Activated CD8-positive, alpha-beta memory T cell treated with anti-CD3 and anti-CD28 coated beads, Interleukin-2, amount 50 U/mL, for 48 hours (primary cell): ENCODE measurements around the gene ZNF280B.
"Not testable (repeated sequence)": the region's sequence is repeated elsewhere in the genome, so short reads cannot be mapped to it uniquely, and the experiment has no call there.

Experiments
- DNase-seq: peaks from one replicate; pipeline ENCODE4 v3.0.0-alpha.2; 2020

ZNF280B gene

GRCh38 chr22:22462813-22463567 lies 45.6 kb downstream of the ZNF280B start:
- no peak for DNase-seq

- no peak for DNase-seq
Measured at GRCh38 chr22:22461583-22461982, 47.0 kb downstream of the ZNF280B start.

DNA sequence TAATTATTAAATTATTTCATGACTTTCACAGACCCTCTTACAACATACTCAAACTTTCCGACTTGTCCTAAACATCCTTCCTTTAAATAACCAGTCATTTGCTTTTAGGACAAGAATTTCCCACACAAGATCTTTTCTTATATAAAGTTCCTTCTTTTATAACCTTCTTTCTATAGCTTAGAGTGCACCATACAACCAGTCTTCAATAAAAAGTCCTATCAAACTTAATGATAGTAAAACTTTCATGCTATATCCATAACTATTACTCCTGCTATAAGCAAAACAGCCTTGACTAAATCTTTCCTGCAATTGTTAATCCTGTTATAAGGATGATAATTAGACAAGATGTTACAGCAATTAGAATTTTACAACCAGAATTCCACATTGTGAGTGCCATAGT lies 47.4 kb downstream of the ZNF280B start:
- no peak for DNase-seq

DNA sequence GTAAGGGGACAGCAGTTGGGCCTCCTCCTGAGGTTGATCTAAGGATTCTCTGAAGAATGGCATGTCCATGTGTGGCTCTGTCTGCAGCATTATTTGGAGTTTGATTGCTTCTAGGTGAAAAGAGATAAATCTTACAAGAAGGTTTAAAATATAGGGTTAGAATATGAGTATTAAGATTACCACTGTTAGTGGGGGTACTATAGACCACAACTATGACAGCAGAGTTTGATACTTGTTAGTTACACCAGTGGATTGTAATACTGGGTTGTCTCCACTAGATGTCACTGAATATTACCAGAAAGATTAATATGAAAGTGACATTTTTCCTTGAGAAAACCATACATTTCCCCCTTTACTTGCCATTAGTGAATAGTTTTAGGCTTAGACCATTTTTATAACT lies 47.9 kb downstream of the ZNF280B start:
- no peak for DNase-seq

DNA sequence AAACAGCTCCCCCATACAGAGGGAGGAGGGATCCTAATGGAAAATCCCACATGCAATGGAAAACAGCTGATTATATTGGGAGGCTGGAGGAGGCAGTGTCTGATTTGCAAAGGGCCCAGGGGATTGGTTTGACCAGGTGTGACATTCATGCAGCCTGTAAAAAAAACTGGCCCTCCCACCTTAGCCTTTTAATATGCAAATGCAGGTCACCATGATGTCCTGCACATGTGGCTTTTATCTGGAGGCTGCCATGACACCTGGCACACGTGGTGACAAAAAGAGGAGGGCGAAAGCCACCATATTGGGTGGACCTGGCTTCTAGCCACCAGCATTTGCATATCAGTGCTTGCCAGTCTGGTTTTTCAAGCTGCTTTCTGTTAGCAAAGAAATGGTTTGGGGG lies 48.5 kb downstream of the ZNF280B start:
- no peak for DNase-seq

GRCh38 chr22:22458896-22459588 lies 49.5 kb downstream of the ZNF280B start:
- no peak for DNase-seq

DNA sequence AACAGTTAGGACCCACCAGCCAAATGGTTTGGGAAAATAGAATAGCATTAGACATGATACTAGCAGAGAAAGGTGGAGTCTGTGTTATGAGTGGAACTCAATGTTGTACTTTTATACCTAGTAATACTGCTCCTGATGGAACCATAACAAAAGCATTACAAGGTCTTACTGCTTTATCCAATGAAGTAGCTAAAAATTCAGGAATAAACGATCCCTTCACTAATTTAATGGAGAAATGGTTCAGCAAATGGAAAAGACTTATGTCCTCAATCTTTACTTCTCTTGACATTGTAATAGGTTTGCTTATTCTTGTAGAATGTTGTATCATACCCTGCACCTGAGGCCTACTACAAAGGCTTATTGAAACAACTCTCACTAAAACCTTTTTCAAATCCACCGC lies 50.2 kb downstream of the ZNF280B start:
- no peak for DNase-seq

DNA sequence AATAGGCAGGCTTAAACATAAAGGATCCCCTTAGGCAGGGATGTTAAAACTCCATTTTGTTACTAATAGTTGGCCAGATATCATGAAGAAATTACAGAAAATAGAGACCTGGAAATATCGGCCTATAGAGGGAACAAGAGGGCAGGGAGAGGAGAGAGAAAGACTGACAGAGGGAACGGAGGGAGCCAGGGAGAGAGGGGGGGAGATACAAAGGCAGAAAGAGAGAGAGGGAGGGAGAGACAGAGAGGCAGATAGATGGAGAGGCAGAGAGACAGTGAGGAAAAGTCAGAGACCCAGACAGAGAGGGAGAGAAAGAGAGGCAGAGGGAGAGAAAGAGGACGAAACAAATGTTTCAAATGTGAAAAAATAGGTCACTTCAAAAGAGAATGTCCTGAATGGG lies 53.5 kb downstream of the ZNF280B start:
- no peak for DNase-seq

GRCh38 chr22:22452996-22453686 lies 55.4 kb downstream of the ZNF280B start:
- no peak for DNase-seq

- DNase-seq, result no peak
Measured at GRCh38 chr22:22452211-22452610, 56.3 kb downstream of the ZNF280B start.

DNA sequence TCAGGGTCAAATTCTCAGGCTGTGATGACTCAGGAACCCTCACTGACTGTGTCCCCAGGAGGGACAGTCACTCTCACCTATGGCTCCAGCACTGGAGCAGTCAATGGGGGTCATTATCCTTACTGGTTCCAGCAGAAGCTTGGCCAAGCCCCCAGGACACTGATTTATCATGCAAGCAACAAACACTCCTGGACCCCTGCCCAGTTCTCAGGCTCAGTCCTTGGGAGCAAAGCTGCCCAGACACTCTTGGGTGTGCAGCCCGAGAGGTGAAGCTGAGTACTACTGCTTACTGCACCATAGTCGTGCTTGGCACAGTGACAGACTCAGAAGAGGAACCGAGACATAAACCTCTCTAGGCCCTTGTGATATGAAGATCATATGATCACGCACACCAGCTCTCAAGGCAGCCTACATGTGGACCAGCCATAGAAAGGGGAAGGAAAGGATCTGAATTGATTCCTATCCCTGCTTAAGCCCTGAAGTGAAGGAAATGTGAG lies 58.2 kb downstream of the ZNF280B start:
- DNase-seq, result no peak

GRCh38 chr22:22449819-22450218 lies 58.7 kb downstream of the ZNF280B start:
- no peak for DNase-seq

- no peak for DNase-seq
Measured at GRCh38 chr22:22446517-22446916, 62.0 kb downstream of the ZNF280B start.

GRCh38 chr22:22444007-22444589 lies 64.4 kb downstream of the ZNF280B start:
- not testable (repeated sequence) for DNase-seq

- no peak for DNase-seq
Measured at GRCh38 chr22:22442928-22443709, 65.4 kb downstream of the ZNF280B start.

DNA sequence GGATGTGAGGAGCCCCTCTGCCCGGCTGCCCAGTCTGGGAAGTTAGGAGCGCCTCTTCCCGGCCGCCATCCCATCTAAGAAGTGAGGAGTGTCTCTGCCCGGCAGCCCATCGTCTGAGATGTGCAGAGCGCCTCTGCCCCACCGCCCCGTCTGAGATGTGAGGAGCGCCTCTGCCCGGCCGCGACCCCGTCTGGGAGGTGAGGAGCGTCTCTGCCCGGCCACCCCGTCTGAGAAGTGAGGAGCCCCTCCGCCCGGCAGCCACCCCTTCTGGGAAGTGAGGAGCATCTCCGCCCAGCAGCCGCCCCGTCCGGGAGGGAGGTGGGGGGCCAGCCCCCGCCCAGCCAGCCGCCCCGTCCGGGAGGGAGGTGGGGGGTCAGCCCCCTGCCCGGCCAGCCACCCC lies 66.9 kb downstream of the ZNF280B start:
- not testable (repeated sequence) for DNase-seq

DNA sequence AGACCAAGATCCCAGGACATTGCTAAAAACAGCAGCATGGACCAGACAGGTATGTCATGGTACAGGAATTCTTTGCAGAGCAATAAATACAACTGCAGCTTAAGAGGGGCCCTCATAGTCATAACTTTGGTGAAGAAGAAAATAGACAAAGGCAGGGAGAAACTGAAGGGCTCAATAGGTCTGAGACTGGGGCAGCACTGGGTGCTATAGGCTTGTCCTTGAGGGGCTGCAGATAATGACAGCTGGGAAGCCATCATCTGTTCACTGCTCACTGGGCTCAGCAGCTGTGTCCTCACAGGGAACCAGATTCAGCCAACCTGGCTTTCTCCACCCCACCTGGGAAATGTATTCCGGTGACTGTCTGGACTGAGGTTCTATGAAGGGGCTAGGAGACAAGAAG lies 68.4 kb downstream of the ZNF280B start:
- no peak for DNase-seq
